GM18508 (cell line): Measurements from ENCODE around the gene NECTIN1.
A peak's percentile ranks its signal among the peaks of the same experiment; 100 is the strongest.

Experiments used
- ATAC-seq: cut with Tn5 transposase; IDR thresholded peaks from one replicate; pipeline ENCODE4 v1.9.1; 2021; ENCODE audit warnings: moderate number of reproducible peaks; ENCODE audit not compliant: insufficient read depth, unreplicated experiment

The NECTIN1 gene

GRCh38 chr11:119737366-119738058 is 8.5 kb upstream of the NECTIN1 start:
- no peak for ATAC-seq

- no peak for ATAC-seq
These were observed 5.8 kb upstream of the NECTIN1 start for GRCh38 chr11:119734788-119735187.

GRCh38 chr11:119730789-119731386 is 1.9 kb upstream of the NECTIN1 start:
- ATAC-seq: no peak

- ATAC-seq: no peak
These were observed 1.1 kb upstream of the NECTIN1 start for GRCh38 chr11:119729951-119730613.

- ATAC-seq: peak; percentile 17
These were observed 554 bp upstream of the NECTIN1 start for GRCh38 chr11:119729581-119729927.

GRCh38 chr11:119728211-119728626 is 781 bp downstream of the NECTIN1 start:
- no peak for ATAC-seq

GRCh38 chr11:119727523-119728151 is 1.4 kb downstream of the NECTIN1 start:
- ATAC-seq: no peak

- no peak for ATAC-seq
These were observed 2.1 kb downstream of the NECTIN1 start for GRCh38 chr11:119726585-119727522.

GRCh38 chr11:119726150-119726553 is 2.8 kb downstream of the NECTIN1 start:
- ATAC-seq: no peak

GRCh38 chr11:119724956-119725355 is 4.0 kb downstream of the NECTIN1 start:
- no peak for ATAC-seq

GRCh38 chr11:119723952-119724325 is 5.1 kb downstream of the NECTIN1 start:
- ATAC-seq: no peak

GRCh38 chr11:119723243-119723951 is 5.6 kb downstream of the NECTIN1 start:
- no peak for ATAC-seq

GRCh38 chr11:119722281-119722794 is 6.7 kb downstream of the NECTIN1 start:
- no peak for ATAC-seq

GRCh38 chr11:119721129-119722120 is 7.6 kb downstream of the NECTIN1 start:
- ATAC-seq: no peak

- no peak for ATAC-seq
These were observed 8.6 kb downstream of the NECTIN1 start for GRCh38 chr11:119720311-119720913.

GRCh38 chr11:119717839-119718534 is 11.0 kb downstream of the NECTIN1 start:
- ATAC-seq: no peak
